SK-N-MC (cell line): ENCODE data around the gene ZNF493.

Source experiments
- DNase-seq: peaks from one replicate; pipeline ENCODE4 v3.0.0-alpha.2; 2011; ENCODE audit warnings: low read depth, low spot score
- H3K27ac ChIP-seq: fragments of 200-600 bp; sonication (generic); 2 replicates; pipeline ENCODE4 v1.5.1; 2016; ENCODE audit warnings: mixed run types
- H3K36me3 ChIP-seq: fragments of 200-600 bp; sonication (generic); 2 replicates; pipeline ENCODE4 v1.6.1; 2017; ENCODE audit warnings: antibody characterized with exemption, low read length, mixed read lengths; ENCODE audit not compliant: insufficient read depth
- H3K4me3 ChIP-seq: fragments of 200-600 bp; sonication (generic); 2 replicates; pipeline ENCODE4 v1.5.1; 2016
- H3K9ac ChIP-seq: fragments of 200-600 bp; sonication (generic); 2 replicates; pipeline ENCODE4 v1.8.0; 2017; ENCODE audit warnings: mixed run types, mixed read lengths; ENCODE audit not compliant: insufficient read length
- H3K9me3 ChIP-seq: fragments of 200-600 bp; sonication (generic); 2 replicates; pipeline ENCODE4 v1.6.1; 2017; ENCODE audit warnings: low read depth, mild to moderate bottlenecking, antibody characterized with exemption, low read length, moderate library complexity, mixed read lengths
- EZH2 ChIP-seq: fragments of 200-600 bp; sonication (generic); IDR thresholded peaks from one replicate; pipeline ENCODE4 v1.6.1; 2017; ENCODE audit warnings: antibody characterized with exemption
- POLR2AphosphoS5 ChIP-seq: IDR thresholded peaks from 2 replicates; pipeline ENCODE4 v1.6.1; 2012; ENCODE audit warnings: mild to moderate bottlenecking, low read depth, low read length, borderline replicate concordance

ZNF493 gene

GRCh38 chr19:21474671-21475181 is 77.8 kb downstream of the ZNF493 start:
- TF ChIP-seq EZH2 (no peak), POLR2AphosphoS5 (no peak)
- H3K36me3 ChIP-seq = no peaks in the 10 kb centered on the region
- no peak for DNase-seq
- no peak overlapping the region for H3K4me3 ChIP-seq
- H3K9ac ChIP-seq = no peak overlapping the region
- H3K27ac ChIP-seq = no peak overlapping the region
- H3K9me3 ChIP-seq = no peaks in the 10 kb centered on the region
